GM18951 (cell line): Measurements from ENCODE around the gene SENP6.
"Not testable (repeated sequence)": the region's sequence is repeated elsewhere in the genome, so short reads cannot be mapped to it uniquely, and the experiment has no call there.

ENCODE experiments used
- POLR2A ChIP-seq: IDR thresholded peaks from 4 replicates; pipeline ENCODE4 v1.6.1; 2011; ENCODE audit warnings: mild to moderate bottlenecking; ENCODE audit not compliant: insufficient read length, insufficient read depth; ENCODE audit errors: extremely low read depth
- in situ Hi-C: fragments of 300-500 bp; cut with MboI; formaldehyde crosslinking; loops from one replicate; pipeline ENCODE4 v1.12.0; 2022; ENCODE audit warnings: low sequenced_read_pairs, mixed read lengths, inconsistent platforms; ENCODE audit not compliant: unreplicated experiment

The SENP6 gene

GRCh38 chr6:75601304-75602245 is at the start of gene SENP6:
Gene SENP6, plus strand, starts transcription at chr6:75601880. Its CDS starts 645 bp downstream, at chr6:75602525.
- in situ Hi-C loops = no loop called here

GRCh38 chr6:75556240-75556639 is 45.4 kb upstream of the SENP6 start:
- TF ChIP-seq POLR2A = no peak
- in situ Hi-C loops = no loop called here

More at GRCh38 chr6:75601304-75602245, at the start of gene SENP6:
- TF ChIP-seq POLR2A = peak; percentile 85

GRCh38 chr6:75557068-75557467 is 44.6 kb upstream of the SENP6 start:
- no peak for TF ChIP-seq POLR2A

GRCh38 chr6:75563032-75563431 is 38.6 kb upstream of the SENP6 start:
- in situ Hi-C loops = no loop called here
- TF ChIP-seq POLR2A = no peak

More at GRCh38 chr6:75557068-75557467, 44.6 kb upstream of the SENP6 start:
- in situ Hi-C loops = no loop called here

GRCh38 chr6:75566137-75566767 is 35.4 kb upstream of the SENP6 start:
- in situ Hi-C loops = no loop called here
- TF ChIP-seq POLR2A = no peak

- in situ Hi-C loops = no loop called here
- TF ChIP-seq POLR2A = no peak
These were observed 33.6 kb upstream of the SENP6 start for GRCh38 chr6:75568100-75568499.

- in situ Hi-C loops = no loop called here
- TF ChIP-seq POLR2A = no peak
These were observed 32.7 kb upstream of the SENP6 start for GRCh38 chr6:75568965-75569364.

- in situ Hi-C loops = not testable (repeated sequence)
These were observed 31.0 kb upstream of the SENP6 start for GRCh38 chr6:75570671-75571070.

- in situ Hi-C loops = no loop called here
- no peak for TF ChIP-seq POLR2A
These were observed 29.6 kb upstream of the SENP6 start for GRCh38 chr6:75572072-75572471.

- in situ Hi-C loops = no loop called here
- no peak for TF ChIP-seq POLR2A
These were observed 21.7 kb upstream of the SENP6 start for GRCh38 chr6:75579951-75580350.

GRCh38 chr6:75581231-75581630 is 20.4 kb upstream of the SENP6 start:
- in situ Hi-C loops = no loop called here
- TF ChIP-seq POLR2A = no peak

- in situ Hi-C loops = not testable (repeated sequence)
These were observed 17.1 kb upstream of the SENP6 start for GRCh38 chr6:75584552-75584951.

- TF ChIP-seq POLR2A = no peak
- in situ Hi-C loops = no loop called here
These were observed 12.7 kb upstream of the SENP6 start for GRCh38 chr6:75588948-75589347.

- in situ Hi-C loops = no loop called here
- TF ChIP-seq POLR2A = no peak
These were observed 11.3 kb upstream of the SENP6 start for GRCh38 chr6:75590370-75590769.

GRCh38 chr6:75596380-75596779 is 5.3 kb upstream of the SENP6 start:
- in situ Hi-C loops = not testable (repeated sequence)
